Common myeloid progenitor, CD34-positive (primary cell): ENCODE data around the gene ERGIC1.

Experiments used
- CTCF ChIA-PET: fragments of 350-600 bp; sonication (Branson Sonifier 250); formaldehyde crosslinking; loops from one replicate; lab custom pipeline; 2021; ENCODE audit warnings: antibody characterized with exemption; lab: Charles Lee
- POLR2A ChIA-PET: fragments of 350-600 bp; sonication (Branson Sonifier 250); formaldehyde crosslinking; loops from one replicate; lab custom pipeline; 2021; ENCODE audit warnings: antibody characterized with exemption; lab: Charles Lee
- DNase-seq, 3 donors: peaks; one replicate each; pipeline versions ENCODE4 v3.0.0 to v3.0.0-alpha.2; 2013
- H3K27ac ChIP-seq, 2 experiments: 1 replicate in 1 of 2; 2 replicates in 1 of 2; pipeline ENCODE4 v1.7.0; 2013; ENCODE audit warnings: inconsistent platforms in 2 of 2, low read length in 2 of 2, mild to moderate bottlenecking in 2 of 2, low read depth in 1 of 2, moderate library complexity in 1 of 2; ENCODE audit not compliant: severe bottlenecking in 2 of 2, insufficient read depth in 1 of 2, poor library complexity in 1 of 2
- H3K27me3 ChIP-seq, 5 experiments: replicated peaks in 2 of 5; 1 replicate in 3 of 5; 2 replicates in 2 of 5; pipeline versions ENCODE4 v1.6.1 to v1.7.0; 2013; ENCODE audit warnings: low read length in 4 of 5, mild to moderate bottlenecking in 2 of 5, moderate library complexity in 2 of 5, inconsistent platforms in 1 of 5; ENCODE audit not compliant: insufficient read depth in 5 of 5, control insufficient read depth in 4 of 5
- H3K36me3 ChIP-seq, 4 experiments: 1 replicate in 2 of 4; 2 replicates in 2 of 4; pipeline versions ENCODE4 v1.6.1 to v1.7.0; 2013; ENCODE audit warnings: low read length in 3 of 4, control low read depth in 1 of 4, mild to moderate bottlenecking in 1 of 4; ENCODE audit not compliant: control insufficient read depth in 4 of 4, insufficient read depth in 4 of 4
- H3K4me1 ChIP-seq, 4 experiments: 1 replicate in 3 of 4; 2 replicates in 1 of 4; pipeline versions ENCODE4 v1.6.1 to v1.7.1; 2013; ENCODE audit warnings: low read length in 3 of 4, mild to moderate bottlenecking in 3 of 4, control low read depth in 1 of 4, inconsistent platforms in 1 of 4, moderate library complexity in 1 of 4; ENCODE audit not compliant: control insufficient read depth in 4 of 4, insufficient read depth in 4 of 4; ENCODE audit errors: control extremely low read depth in 1 of 4
- H3K4me3 ChIP-seq, 7 experiments: 1 replicate in 4 of 7; 2 replicates in 3 of 7; pipeline versions ENCODE4 v1.5.1 to v1.7.0; 2013; ENCODE audit warnings: mild to moderate bottlenecking in 7 of 7, low read length in 6 of 7, moderate library complexity in 6 of 7, inconsistent platforms in 2 of 7, low read depth in 2 of 7, control low read depth in 1 of 7; ENCODE audit not compliant: insufficient read depth in 4 of 7, control insufficient read depth in 1 of 7; ENCODE audit errors: extremely low read depth in 1 of 7
- H3K9me3 ChIP-seq, 5 experiments: 1 replicate in 4 of 5; 2 replicates in 1 of 5; pipeline versions ENCODE4 v1.6.1 to v1.7.1; 2013; ENCODE audit warnings: low read length in 4 of 5, mild to moderate bottlenecking in 2 of 5, inconsistent platforms in 1 of 5, low read depth in 1 of 5, moderate library complexity in 1 of 5; ENCODE audit not compliant: control insufficient read depth in 4 of 5, insufficient read depth in 2 of 5; ENCODE audit errors: control extremely low read depth in 1 of 5
- WGBS: methylation state at CpG from one replicate; pipeline ENCODE4 v1.1.5; 2013; ENCODE audit not compliant: insufficient coverage; 5-methylcytosine and 5-hydroxymethylcytosine counted together

ERGIC1 gene

GRCh38 chr5:172897481-172898217 lies 63.6 kb downstream of the ERGIC1 start:
- Histone ChIP-seq H3K9me3 (no peaks in the 10 kb centered on the region), H3K4me3 (peak overlapping the region in 2 of 7 experiments; percentile 16 to 63), H3K27ac (peak overlapping the region; percentile 33 to 60), H3K36me3 (peaks cover 3 to 76% (median 55%) of the 10 kb centered on the region in 4 experiments), H3K27me3 (no peaks in the 10 kb centered on the region), H3K4me1 (peaks cover 0 to 37% (median 16%) of the 10 kb centered on the region in 4 experiments)
- CTCF ChIA-PET, result interaction anchor here (0.6 to 5.2 kb wide), 17 partner anchors 9 to 183 kb away, joined by 3 to 25 read pairs (median 3); no protein-coding TSS in a partner anchor
- POLR2A ChIA-PET, result interaction anchor here (1.1 to 1.2 kb wide), 2 partner anchors 8 to 125 kb away, joined by 3 to 4 read pairs; no protein-coding TSS in a partner anchor
- WGBS, result 88% methylated on average over 15 of the region's 16 CpGs
- peak in 2 of 3 donors; percentile 72 to 83 for DNase-seq

- Histone ChIP-seq H3K9me3 (no peaks in the 10 kb centered on the region), H3K4me3 (no peak overlapping the region), H3K36me3 (peaks cover 3 to 79% (median 55%) of the 10 kb centered on the region in 4 experiments), H3K27me3 (no peaks in the 10 kb centered on the region), H3K27ac (peak overlapping the region in 1 of 2 experiments; percentile 60), H3K4me1 (peaks cover 0 to 42% (median 18%) of the 10 kb centered on the region in 4 experiments)
- ChIA-PET POLR2A (interaction anchor here (1.2 kb wide), 1 partner anchor 126 kb away, joined by 4 read pairs; no protein-coding TSS in a partner anchor), CTCF (interaction anchor here (0.6 to 5.2 kb wide), 11 partner anchors 8 to 183 kb away, joined by 3 to 25 read pairs (median 5); no protein-coding TSS in a partner anchor)
- WGBS, result 100% methylated on average over 1 of the region's 3 CpGs
- DNase-seq, result peak in 2 of 3 donors; percentile 36 to 40
These were observed 64.3 kb downstream of the ERGIC1 start for GRCh38 chr5:172898218-172898842.

GRCh38 chr5:172898843-172899369 lies 64.9 kb downstream of the ERGIC1 start:
- DNase-seq, result no peak
- Histone ChIP-seq H3K9me3 (no peaks in the 10 kb centered on the region), H3K27me3 (no peaks in the 10 kb centered on the region), H3K36me3 (peaks cover 3 to 79% (median 54%) of the 10 kb centered on the region in 4 experiments), H3K27ac (peak overlapping the region in 1 of 2 experiments; percentile 60), H3K4me3 (no peak overlapping the region), H3K4me1 (peaks cover 0 to 47% (median 20%) of the 10 kb centered on the region in 4 experiments)
- WGBS, result no CpG with 5 or more reads among the region's 7 CpGs
- POLR2A ChIA-PET, result no interaction called here
- CTCF ChIA-PET, result interaction anchor here (0.9 to 5.2 kb wide), 14 partner anchors 11 to 186 kb away, joined by 3 to 25 read pairs (median 5); no protein-coding TSS in a partner anchor

GRCh38 chr5:172899436-172899835 lies 65.4 kb downstream of the ERGIC1 start:
- no peaks in the 10 kb centered on the region for H3K9me3 ChIP-seq
- H3K27me3 ChIP-seq, result no peaks in the 10 kb centered on the region
- H3K4me3 ChIP-seq, result no peak overlapping the region
- H3K27ac ChIP-seq, result no peak overlapping the region
- POLR2A ChIA-PET, result no interaction called here
- DNase-seq, result no peak
- WGBS, result 98% methylated on average over 7 of the region's 7 CpGs
- CTCF ChIA-PET, result interaction anchor here (0.9 to 5.2 kb wide), 14 partner anchors 10 to 187 kb away, joined by 3 to 25 read pairs (median 4); no protein-coding TSS in a partner anchor
- H3K36me3 ChIP-seq, result peaks cover 3 to 81% (median 54%) of the 10 kb centered on the region in 4 experiments
- H3K4me1 ChIP-seq, result peaks cover 0 to 53% (median 22%) of the 10 kb centered on the region in 4 experiments

- CTCF ChIA-PET, result interaction anchor here (1.0 to 5.2 kb wide), 3 partner anchors 18 to 194 kb away, joined by 3 to 25 read pairs (median 4); no protein-coding TSS in a partner anchor
- POLR2A ChIA-PET, result interaction anchor here (0.6 to 0.7 kb wide), 2 partner anchors 60 to 208 kb away, joined by 3 read pairs; no protein-coding TSS in a partner anchor
- no peak overlapping the region for H3K4me3 ChIP-seq
- peak overlapping the region; percentile 7 to 46 for H3K27ac ChIP-seq
- peaks cover 0 to 54% (median 24%) of the 10 kb centered on the region in 4 experiments for H3K4me1 ChIP-seq
- H3K27me3 ChIP-seq, result no peaks in the 10 kb centered on the region
- peak; percentile 51 to 79 (median 74) for DNase-seq
- peaks cover 3 to 75% (median 50%) of the 10 kb centered on the region in 4 experiments for H3K36me3 ChIP-seq
- 65% methylated on average over 7 of the region's 10 CpGs for WGBS
- no peaks in the 10 kb centered on the region for H3K9me3 ChIP-seq
These were observed 67.1 kb downstream of the ERGIC1 start for GRCh38 chr5:172901012-172901780.
